Measurements from ENCODE around the gene TMEM170A. TPM values are rescaled to one million over a fixed set of nuclear protein-coding genes. Genes with fewer than 3 reads are reported as not detected.

Gene TMEM170A
- total and polyA plus RNA-seq, 2 of the 13 experiments (the other 11 are each of a cell fraction or from before 2014, with no cell fraction given) = 35.7 to 39.7 TPM

DNA sequence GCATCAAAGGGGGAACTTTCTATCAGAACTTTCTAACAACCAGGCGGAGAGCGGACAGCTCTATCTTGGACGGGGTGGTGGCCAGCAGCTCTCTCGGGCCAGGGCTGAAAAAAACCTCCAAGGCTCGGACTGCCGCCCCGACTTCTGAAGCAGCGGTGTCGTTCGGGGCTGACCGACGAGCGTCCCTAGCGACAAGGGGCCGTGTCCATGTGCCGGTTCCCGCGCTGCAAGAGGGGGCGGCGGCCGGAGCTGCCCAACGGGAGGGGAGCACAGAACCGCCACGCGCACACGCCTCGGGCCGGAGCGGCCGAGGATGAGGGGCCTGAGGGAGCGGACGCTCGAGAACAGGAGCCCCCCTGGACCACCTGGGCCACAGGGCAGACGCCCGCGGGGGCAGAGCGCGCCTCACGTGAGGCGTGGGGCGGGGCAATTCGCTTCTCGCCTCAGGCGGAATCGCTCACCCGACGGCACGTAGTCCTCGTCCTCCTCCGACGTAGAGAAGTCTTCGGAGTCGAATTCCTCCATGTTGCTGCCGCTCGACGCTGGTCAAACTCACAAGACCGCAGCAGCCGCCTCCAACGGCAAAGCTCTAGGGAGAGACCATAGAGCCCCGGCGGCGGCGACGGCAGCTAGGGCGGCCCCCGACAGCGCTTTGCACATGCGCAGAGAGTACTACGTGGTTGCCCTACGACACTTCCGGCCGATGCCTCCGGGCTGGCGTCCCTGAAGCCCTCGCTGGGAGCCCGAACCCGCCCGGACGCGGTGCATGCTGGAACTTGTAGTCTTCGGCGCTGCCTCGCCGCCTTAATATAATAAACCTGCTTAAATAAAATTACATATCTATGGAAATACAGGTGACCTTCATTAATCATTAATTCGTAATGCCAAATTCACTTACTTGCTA is 31.4 kb downstream of the TMEM170A start, which contains the start of gene CFDP1 (continued):
- TF ChIP-seq FOXC1 (CRISPR knock-in tag; IDR thresholded peaks at IDR 0.05; ENCODE audit: borderline replicate concordance) (peak; percentile 98), ZNF776 (CRISPR knock-in tag; IDR thresholded peaks at IDR 0.05) (peak; percentile 98), ATF7-NPFF (CRISPR knock-in tag; IDR thresholded peaks at IDR 0.05; ENCODE audit: low read depth) (peak; percentile 98), RFXANK (CRISPR knock-in tag; IDR thresholded peaks at IDR 0.05) (peak; percentile 78; the same call in 1 of the 2 replicates), MED13 (CRISPR knock-in tag; IDR thresholded peaks at IDR 0.05) (peak; percentile 87), NR1H2 (CRISPR knock-in tag; IDR thresholded peaks at IDR 0.05; ENCODE audit: borderline replicate concordance, low read depth) (0 out of 2 replicates have a peak, but pooled peaks have one; percentile 84), ZNF746 (CRISPR knock-in tag; IDR thresholded peaks at IDR 0.05) (no peak; the same call in 1 of the 2 replicates), ZNF816 (CRISPR knock-in tag; IDR thresholded peaks at IDR 0.05; ENCODE audit: borderline replicate concordance) (no peak; the same call in 1 of the 2 replicates), PHB2 (IDR thresholded peaks at IDR 0.05; ENCODE audit: partially characterized antibody) (no peak), GPN1 (CRISPR knock-in tag; IDR thresholded peaks at IDR 0.05; ENCODE audit: borderline replicate concordance) (peak; percentile 60; the same call in 1 of the 2 replicates), ZNF616 (CRISPR knock-in tag; IDR thresholded peaks at IDR 0.05; ENCODE audit: low read depth) (peak; percentile 96), ZNF3 (CRISPR knock-in tag; IDR thresholded peaks at IDR 0.05) (no peak), PRPF4 (IDR thresholded peaks at IDR 0.05; ENCODE audit: low read depth, low read length, poor library complexity, severe bottlenecking) (no peak), ZNF235 (CRISPR knock-in tag; IDR thresholded peaks at IDR 0.05; ENCODE audit: borderline replicate concordance) (peak; percentile 94; the same call in 1 of the 2 replicates), NCOA1 (CRISPR knock-in tag; IDR thresholded peaks at IDR 0.05) (peak; percentile 97), RELA (CRISPR knock-in tag; IDR thresholded peaks at IDR 0.05) (no peak), ZBED4 (CRISPR knock-in tag; IDR thresholded peaks at IDR 0.05; ENCODE audit: borderline replicate concordance) (peak; percentile 26; the same call in 1 of the 2 replicates), HOXA9 (CRISPR knock-in tag; IDR thresholded peaks at IDR 0.05; ENCODE audit: borderline replicate concordance) (peak; percentile 94), NKX3-1 (CRISPR knock-in tag; IDR thresholded peaks at IDR 0.05) (peak; percentile 51; the same call in 1 of the 2 replicates), ELF3 (CRISPR knock-in tag; IDR thresholded peaks at IDR 0.05) (no peak; the same call in none of the 2 replicates)
- TF ChIP-seq, protein P1, sequence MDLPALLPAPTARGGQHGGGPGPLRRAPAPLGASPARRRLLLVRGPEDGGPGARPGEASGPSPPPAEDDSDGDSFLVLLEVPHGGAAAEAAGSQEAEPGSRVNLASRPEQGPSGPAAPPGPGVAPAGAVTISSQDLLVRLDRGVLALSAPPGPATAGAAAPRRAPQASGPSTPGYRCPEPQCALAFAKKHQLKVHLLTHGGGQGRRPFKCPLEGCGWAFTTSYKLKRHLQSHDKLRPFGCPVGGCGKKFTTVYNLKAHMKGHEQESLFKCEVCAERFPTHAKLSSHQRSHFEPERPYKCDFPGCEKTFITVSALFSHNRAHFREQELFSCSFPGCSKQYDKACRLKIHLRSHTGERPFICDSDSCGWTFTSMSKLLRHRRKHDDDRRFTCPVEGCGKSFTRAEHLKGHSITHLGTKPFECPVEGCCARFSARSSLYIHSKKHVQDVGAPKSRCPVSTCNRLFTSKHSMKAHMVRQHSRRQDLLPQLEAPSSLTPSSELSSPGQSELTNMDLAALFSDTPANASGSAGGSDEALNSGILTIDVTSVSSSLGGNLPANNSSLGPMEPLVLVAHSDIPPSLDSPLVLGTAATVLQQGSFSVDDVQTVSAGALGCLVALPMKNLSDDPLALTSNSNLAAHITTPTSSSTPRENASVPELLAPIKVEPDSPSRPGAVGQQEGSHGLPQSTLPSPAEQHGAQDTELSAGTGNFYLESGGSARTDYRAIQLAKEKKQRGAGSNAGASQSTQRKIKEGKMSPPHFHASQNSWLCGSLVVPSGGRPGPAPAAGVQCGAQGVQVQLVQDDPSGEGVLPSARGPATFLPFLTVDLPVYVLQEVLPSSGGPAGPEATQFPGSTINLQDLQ (CRISPR knock-in tag; IDR thresholded peaks at IDR 0.05) = 0 out of 2 replicates have a peak, but pooled peaks have one; percentile 22
- TF ChIP-seq, protein P2, sequence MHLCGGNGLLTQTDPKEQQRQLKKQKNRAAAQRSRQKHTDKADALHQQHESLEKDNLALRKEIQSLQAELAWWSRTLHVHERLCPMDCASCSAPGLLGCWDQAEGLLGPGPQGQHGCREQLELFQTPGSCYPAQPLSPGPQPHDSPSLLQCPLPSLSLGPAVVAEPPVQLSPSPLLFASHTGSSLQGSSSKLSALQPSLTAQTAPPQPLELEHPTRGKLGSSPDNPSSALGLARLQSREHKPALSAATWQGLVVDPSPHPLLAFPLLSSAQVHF (CRISPR knock-in tag; IDR thresholded peaks at IDR 0.05) = peak; percentile 97
